Activated T-cell treated with anti-CD3 and anti-CD28 coated beads, Interleukin-2, amount 50 U/mL, for 4 hours (primary cell): ENCODE data around the gene PXDC1. TPM values are rescaled to one million over a fixed set of nuclear protein-coding genes. Genes with fewer than 3 reads are reported as not detected.

Experiments used
- ATAC-seq, 2 donors: fragments of 200-7000 bp; cut with Tn5 transposase; one replicate each; pipeline ENCODE4 v1.10.0; 2021
- DNase-seq: peaks from one replicate; pipeline ENCODE4 v3.0.0-alpha.2; 2020
- H3K27me3 Mint-ChIP-seq: one replicate; pipeline ENCODE4 v1.8.0; 2021; ENCODE audit warnings: low read depth, mixed read lengths
- H3K36me3 Mint-ChIP-seq: one replicate; pipeline ENCODE4 v1.8.0; 2022; ENCODE audit warnings: mixed read lengths; ENCODE audit not compliant: insufficient read depth
- H3K4me1 Mint-ChIP-seq: one replicate; pipeline ENCODE4 v1.8.0; 2021; ENCODE audit warnings: low read depth, mixed read lengths
- H3K4me3 Mint-ChIP-seq: one replicate; pipeline ENCODE4 v1.8.0; 2021; ENCODE audit warnings: mild to moderate bottlenecking, moderate library complexity, mixed read lengths
- H3K9me3 Mint-ChIP-seq: one replicate; pipeline ENCODE4 v1.8.0; 2021; ENCODE audit warnings: mixed read lengths
- total RNA-seq, 3 donors: library from RNA; stranded (reverse); gene quantifications; one replicate each; pipeline ENCODE4 v1.2.1, GENCODE V29; 2021

The PXDC1 gene
- total RNA-seq, 3 donors from 2014 or later: 1.6 to 4.7 (median 2.2) TPM

DNA sequence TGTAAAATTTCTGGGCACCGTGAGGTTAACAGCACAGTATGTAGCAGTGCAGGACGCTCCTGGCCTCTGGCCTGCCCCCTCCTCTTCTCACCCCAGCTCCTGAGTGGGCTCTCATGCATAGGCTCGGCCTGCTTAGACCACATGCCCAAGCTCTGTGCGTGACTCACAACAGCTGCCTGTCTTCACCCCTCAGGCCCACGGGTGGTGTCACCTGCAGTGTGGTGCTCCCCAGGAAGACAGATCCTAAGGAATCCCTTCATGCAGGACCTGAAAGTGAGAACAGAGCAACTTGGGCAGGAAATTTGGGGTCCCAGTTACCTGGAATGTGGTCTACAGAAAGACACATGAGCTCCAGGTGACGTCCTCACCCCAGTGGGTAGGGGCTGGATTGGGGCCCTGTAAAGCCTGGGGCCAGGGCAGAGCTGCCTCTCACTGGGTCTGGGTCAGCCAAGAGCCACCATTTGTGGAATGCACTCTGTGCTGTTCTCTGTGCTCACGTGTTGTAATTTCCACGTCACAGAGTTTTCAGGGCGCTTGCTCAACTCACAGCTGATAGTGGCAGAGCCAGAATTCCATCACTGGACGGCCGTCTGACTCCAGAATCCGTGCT is 37.0 kb upstream of the PXDC1 start:
- H3K9me3 Mint-ChIP-seq: no peaks in the 10 kb centered on the region
- no peaks in the 10 kb centered on the region for H3K36me3 Mint-ChIP-seq
- H3K4me3 Mint-ChIP-seq: no peak overlapping the region
- no peaks in the 10 kb centered on the region for H3K4me1 Mint-ChIP-seq
- ATAC-seq (no peak), DNase-seq (no peak)
- no peaks in the 10 kb centered on the region for H3K27me3 Mint-ChIP-seq

GRCh38 chr6:3786141-3786540 is 34.6 kb upstream of the PXDC1 start:
- no peaks in the 10 kb centered on the region for H3K36me3 Mint-ChIP-seq
- H3K4me3 Mint-ChIP-seq: no peak overlapping the region
- no peaks in the 10 kb centered on the region for H3K27me3 Mint-ChIP-seq
- H3K9me3 Mint-ChIP-seq: no peaks in the 10 kb centered on the region
- DNase-seq (no peak), ATAC-seq (no peak)
- H3K4me1 Mint-ChIP-seq: no peaks in the 10 kb centered on the region

GRCh38 chr6:3785745-3786098 is 34.2 kb upstream of the PXDC1 start:
- H3K36me3 Mint-ChIP-seq: no peaks in the 10 kb centered on the region
- DNase-seq (no peak), ATAC-seq (no peak)
- no peaks in the 10 kb centered on the region for H3K27me3 Mint-ChIP-seq
- H3K4me3 Mint-ChIP-seq: no peak overlapping the region
- H3K9me3 Mint-ChIP-seq: no peaks in the 10 kb centered on the region
- H3K4me1 Mint-ChIP-seq: no peaks in the 10 kb centered on the region

- no peaks in the 10 kb centered on the region for H3K9me3 Mint-ChIP-seq
- H3K36me3 Mint-ChIP-seq: no peaks in the 10 kb centered on the region
- H3K4me1 Mint-ChIP-seq: no peaks in the 10 kb centered on the region
- no peak overlapping the region for H3K4me3 Mint-ChIP-seq
- H3K27me3 Mint-ChIP-seq: no peaks in the 10 kb centered on the region
- DNase-seq: no peak
- ATAC-seq: no peak
Measured at GRCh38 chr6:3784885-3785744, 33.6 kb upstream of the PXDC1 start.

GRCh38 chr6:3784423-3784822 is 32.9 kb upstream of the PXDC1 start:
- Mint-ChIP-seq H3K36me3 (no peaks in the 10 kb centered on the region), H3K4me1 (no peaks in the 10 kb centered on the region), H3K27me3 (peaks cover 2% of the 10 kb centered on the region), H3K9me3 (no peaks in the 10 kb centered on the region), H3K4me3 (no peak overlapping the region)
- DNase-seq: no peak
- ATAC-seq: no peak

DNA sequence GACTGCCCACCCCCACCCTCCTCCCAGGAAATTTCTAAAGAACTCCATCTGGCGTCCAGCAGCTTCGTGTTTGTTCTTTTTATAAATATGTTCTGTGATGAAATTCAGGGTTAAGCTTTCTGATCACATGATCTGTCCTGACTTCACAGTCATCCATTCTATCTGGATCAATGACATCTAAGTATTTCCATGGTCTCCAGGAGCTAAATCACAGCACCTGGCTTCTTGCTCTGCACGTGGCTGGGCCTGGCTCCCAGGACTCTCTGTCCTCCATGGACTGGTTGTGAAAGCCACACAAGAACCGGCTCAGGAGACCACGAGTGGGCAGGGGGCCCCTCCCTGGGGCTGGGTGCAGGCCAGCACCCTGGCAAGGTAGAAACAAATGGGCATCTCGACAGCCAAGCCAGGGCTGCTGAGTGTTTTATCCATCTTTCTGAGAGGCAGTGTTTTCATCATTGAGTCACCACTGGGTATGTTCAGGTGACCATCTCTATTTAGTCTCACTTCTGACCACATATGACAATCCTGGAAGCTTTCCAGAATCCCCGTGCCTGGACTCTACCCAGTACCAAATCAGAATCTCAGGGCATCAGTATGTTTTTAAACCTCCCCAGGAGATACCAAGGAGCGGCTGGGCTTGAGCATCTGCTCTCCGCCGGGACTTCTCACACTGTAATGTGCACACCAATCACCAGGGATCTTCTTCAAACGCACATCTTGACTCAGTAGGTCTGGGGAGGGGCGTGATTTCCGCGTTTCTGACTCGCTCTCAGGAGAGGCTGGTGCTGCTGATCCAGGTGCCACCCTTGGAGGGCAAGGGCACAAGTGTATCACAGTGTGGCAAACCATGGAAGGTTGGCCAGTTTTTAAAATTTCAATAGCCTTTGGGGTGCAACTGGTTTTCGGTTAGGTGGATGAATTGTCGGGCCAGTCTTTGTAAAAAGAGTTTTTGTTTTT is 31.6 kb upstream of the PXDC1 start:
- H3K4me3 Mint-ChIP-seq: no peak overlapping the region
- no peaks in the 10 kb centered on the region for H3K9me3 Mint-ChIP-seq
- no peaks in the 10 kb centered on the region for H3K36me3 Mint-ChIP-seq
- no peak for DNase-seq
- peaks cover 2% of the 10 kb centered on the region for H3K27me3 Mint-ChIP-seq
- ATAC-seq: no peak
- no peaks in the 10 kb centered on the region for H3K4me1 Mint-ChIP-seq

DNA sequence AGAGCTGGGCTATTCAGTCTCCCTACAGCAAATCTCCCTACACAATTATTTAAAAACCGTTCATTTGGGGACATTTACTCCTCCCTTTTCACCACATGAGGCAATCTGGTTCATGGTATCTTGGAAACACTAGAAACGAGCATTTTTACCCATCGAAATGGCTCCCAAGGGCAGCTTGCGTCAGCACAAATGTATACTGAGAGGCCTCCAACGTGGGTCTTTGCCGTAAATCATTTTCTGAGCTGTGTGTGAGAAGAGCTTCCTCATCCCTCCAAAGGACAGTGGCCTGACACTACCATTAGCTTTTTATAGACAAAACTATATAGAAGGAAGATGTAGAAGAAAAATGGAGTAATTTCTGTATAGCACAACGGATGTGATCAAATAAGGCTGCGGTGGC is 30.0 kb upstream of the PXDC1 start:
- Mint-ChIP-seq H3K36me3 (no peaks in the 10 kb centered on the region), H3K4me1 (no peaks in the 10 kb centered on the region), H3K27me3 (peaks cover 2% of the 10 kb centered on the region), H3K9me3 (no peaks in the 10 kb centered on the region), H3K4me3 (no peak overlapping the region)
- ATAC-seq (no peak), DNase-seq (no peak)

- Mint-ChIP-seq H3K9me3 (no peaks in the 10 kb centered on the region), H3K27me3 (peaks cover 2% of the 10 kb centered on the region), H3K36me3 (no peaks in the 10 kb centered on the region), H3K4me3 (no peak overlapping the region), H3K4me1 (no peaks in the 10 kb centered on the region)
- no peak for ATAC-seq
- no peak for DNase-seq
Measured at GRCh38 chr6:3779574-3779849, 28.0 kb upstream of the PXDC1 start.

DNA sequence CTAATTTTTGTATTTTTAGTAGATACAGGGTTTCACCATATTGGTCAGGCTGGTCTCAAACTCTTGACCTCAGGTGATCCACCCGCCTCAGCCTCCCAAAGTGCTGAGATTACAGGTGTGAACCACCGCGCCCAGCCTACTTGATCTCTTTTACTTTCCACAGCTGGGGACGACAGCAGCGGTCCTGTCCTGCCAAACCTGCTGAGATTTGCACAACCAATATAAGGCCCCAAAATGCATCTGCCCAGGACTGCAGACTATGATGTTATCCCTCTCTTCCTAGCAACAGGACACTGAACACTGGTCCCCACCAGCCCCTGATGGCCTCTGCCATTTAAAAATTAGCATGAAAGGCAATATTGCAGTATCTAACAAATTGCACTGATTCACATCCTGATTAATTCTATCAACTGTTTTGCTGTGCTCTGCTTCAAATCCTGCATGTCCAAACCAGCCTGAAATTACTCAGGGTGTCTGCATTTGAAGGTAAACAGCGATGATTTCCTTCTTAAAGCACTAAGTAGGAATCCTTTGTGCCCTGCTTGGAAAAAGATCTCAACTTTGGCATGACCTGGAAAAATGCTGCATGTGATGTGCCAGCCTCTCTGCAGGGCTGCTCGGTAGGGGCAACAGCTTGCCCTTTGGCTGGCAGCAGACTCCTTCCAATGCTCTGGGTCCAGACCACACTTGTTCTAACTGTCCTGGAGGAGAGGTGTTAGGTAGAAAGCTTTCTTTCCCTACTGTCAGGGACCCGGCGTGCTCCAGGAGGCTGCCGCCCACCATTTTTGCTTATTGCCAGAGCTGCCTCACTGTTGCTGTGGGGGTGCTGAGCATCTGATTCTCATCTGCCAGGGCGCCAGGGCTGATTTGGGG is 27.4 kb upstream of the PXDC1 start:
- no peak for DNase-seq

DNA sequence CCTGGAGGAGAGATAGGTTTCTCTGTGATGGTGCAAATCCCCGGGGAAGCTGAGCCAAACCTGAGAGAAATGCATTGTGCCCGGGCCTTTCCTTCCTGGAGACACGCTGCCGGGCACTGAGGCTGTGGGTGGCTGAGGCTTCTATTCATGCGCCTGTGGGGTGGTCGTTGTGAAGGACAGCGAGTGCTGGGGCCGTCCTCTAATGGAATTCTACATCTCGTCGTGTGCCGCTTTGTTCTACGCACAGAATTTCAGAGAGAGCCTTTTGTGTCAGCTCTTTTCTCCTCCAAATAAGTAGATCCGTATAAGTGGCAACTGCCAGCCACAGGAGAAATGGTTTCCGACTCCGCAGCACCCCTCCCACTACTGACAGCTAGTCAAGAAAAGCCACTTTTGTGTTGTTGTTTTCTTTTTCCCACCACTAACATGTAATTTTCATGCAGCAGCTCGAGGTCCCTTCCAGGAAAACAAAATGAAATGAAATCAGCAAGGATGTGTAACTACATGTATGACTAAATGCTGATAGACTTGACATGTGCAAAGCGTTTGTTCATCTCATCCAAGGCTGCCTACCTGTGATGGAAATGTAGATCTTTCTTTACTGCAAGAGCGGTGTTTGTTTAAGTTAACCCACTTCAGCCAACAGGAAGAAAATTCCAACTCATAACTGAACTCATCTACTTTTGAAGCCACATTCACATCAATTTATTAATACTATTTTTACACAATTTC is 26.4 kb upstream of the PXDC1 start:
- H3K4me1 Mint-ChIP-seq: no peaks in the 10 kb centered on the region
- peaks cover 2% of the 10 kb centered on the region for H3K27me3 Mint-ChIP-seq
- no peak for ATAC-seq

More for the DNA sequence above, 27.4 kb upstream of the PXDC1 start:
- H3K4me1 Mint-ChIP-seq: no peaks in the 10 kb centered on the region
- no peaks in the 10 kb centered on the region for H3K36me3 Mint-ChIP-seq
- H3K4me3 Mint-ChIP-seq: no peak overlapping the region
- peaks cover 2% of the 10 kb centered on the region for H3K27me3 Mint-ChIP-seq
- no peak for ATAC-seq
- no peaks in the 10 kb centered on the region for H3K9me3 Mint-ChIP-seq

DNA sequence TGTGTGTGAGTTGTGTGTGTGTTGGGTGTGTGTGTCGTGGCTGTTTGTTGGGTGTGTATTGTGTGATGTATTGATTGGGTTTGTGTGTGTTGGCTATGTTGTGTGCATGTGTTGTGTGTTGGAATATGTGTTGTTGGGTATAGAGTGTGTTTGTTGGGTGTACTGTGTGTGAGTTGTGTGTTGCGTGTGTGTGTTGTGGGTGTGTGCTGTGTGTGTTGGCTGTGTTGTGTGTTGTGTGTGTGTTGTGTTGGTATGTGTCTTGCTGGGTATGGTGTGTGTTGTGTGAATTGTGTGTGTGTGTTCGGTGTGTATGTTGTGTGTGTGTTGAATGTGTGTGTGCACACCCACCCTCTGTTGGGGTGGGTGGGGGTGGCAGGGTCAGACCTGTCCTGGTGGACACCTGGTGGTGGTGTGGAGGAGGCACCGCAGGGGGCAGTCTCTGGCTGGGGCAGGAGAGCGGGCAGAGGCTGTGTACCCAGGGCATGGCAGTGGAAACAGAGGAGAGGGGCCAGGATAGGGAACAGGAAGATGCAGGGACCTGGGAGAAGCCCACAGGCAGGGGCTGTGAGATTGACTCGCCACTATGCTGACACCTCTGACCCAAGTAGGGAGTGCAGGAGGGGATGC is 25.5 kb upstream of the PXDC1 start:
- Mint-ChIP-seq H3K27me3 (peaks cover 7% of the 10 kb centered on the region), H3K4me3 (no peak overlapping the region), H3K4me1 (no peaks in the 10 kb centered on the region), H3K36me3 (no peaks in the 10 kb centered on the region), H3K9me3 (no peaks in the 10 kb centered on the region)
- ATAC-seq (no peak), DNase-seq (no peak)

More for the DNA sequence above, 26.4 kb upstream of the PXDC1 start:
- H3K4me3 Mint-ChIP-seq: no peak overlapping the region
- DNase-seq: no peak
- no peaks in the 10 kb centered on the region for H3K9me3 Mint-ChIP-seq
- H3K36me3 Mint-ChIP-seq: no peaks in the 10 kb centered on the region

- H3K4me3 Mint-ChIP-seq: no peak overlapping the region
- no peaks in the 10 kb centered on the region for H3K36me3 Mint-ChIP-seq
- no peak for DNase-seq
- no peaks in the 10 kb centered on the region for H3K4me1 Mint-ChIP-seq
- no peak for ATAC-seq
- peaks cover 7% of the 10 kb centered on the region for H3K27me3 Mint-ChIP-seq
- H3K9me3 Mint-ChIP-seq: no peaks in the 10 kb centered on the region
Measured at GRCh38 chr6:3775847-3776246, 24.3 kb upstream of the PXDC1 start.

- Mint-ChIP-seq H3K27me3 (peaks cover 10% of the 10 kb centered on the region), H3K4me3 (no peak overlapping the region), H3K4me1 (no peaks in the 10 kb centered on the region), H3K9me3 (no peaks in the 10 kb centered on the region), H3K36me3 (no peaks in the 10 kb centered on the region)
- DNase-seq (no peak), ATAC-seq (no peak)
Measured at GRCh38 chr6:3775386-3775785, 23.9 kb upstream of the PXDC1 start.
